Esophagus squamous epithelium (tissue), 5 donors: Measurements from ENCODE around the gene ZNF524. TPM values are rescaled to one million over a fixed set of nuclear protein-coding genes. Genes with fewer than 3 reads are reported as not detected.

ENCODE experiments used
- DNase-seq: peaks from one replicate; lab custom pipeline; 2025; lab: John Stamatoyannopoulos, UW
- H3K27ac ChIP-seq, 4 donors: fragments of 200-600 bp; sonication (generic); one replicate each; pipeline ENCODE4 v1.5.1; 2016 to 2019; ENCODE audit warnings: mild to moderate bottlenecking in 1 of 4
- H3K27me3 ChIP-seq, 4 donors: fragments of 200-600 bp; sonication (generic); 1 replicate in 3 of 4; 2 replicates in 1 of 4; pipeline versions ENCODE4 v1.5.1 to v1.6.0; 2017 to 2021; ENCODE audit warnings: antibody characterized with exemption in 1 of 4
- H3K36me3 ChIP-seq, 3 donors: fragments of 200-600 bp; sonication (generic); one replicate each; pipeline ENCODE4 v1.5.1; 2016 to 2019
- H3K4me1 ChIP-seq, 3 donors: fragments of 200-600 bp; sonication (generic); one replicate each; pipeline ENCODE4 v1.5.1; 2017 to 2019
- H3K4me3 ChIP-seq, 4 donors: fragments of 200-600 bp; sonication (generic); 1 replicate in 3 of 4; 2 replicates in 1 of 4; pipeline ENCODE4 v1.5.1; 2016 to 2019; ENCODE audit warnings: mild to moderate bottlenecking in 2 of 4, moderate library complexity in 1 of 4
- H3K9me3 ChIP-seq, 3 donors: fragments of 200-600 bp; sonication (generic); one replicate each; pipeline ENCODE4 v1.5.1; 2016 to 2019
- POLR2A ChIP-seq, 4 donors: fragments of 450-650 bp; IDR thresholded peaks; one replicate each; pipeline ENCODE4 v1.6.1; 2017; ENCODE audit warnings: antibody characterized with exemption in 4 of 4, mild to moderate bottlenecking in 4 of 4, moderate library complexity in 3 of 4
- WGBS, 2 donors: methylation state at CpG; one replicate each; pipeline ENCODE4 v1.1.5; 2018; 5-methylcytosine and 5-hydroxymethylcytosine counted together
- intact Hi-C: fragments of 100-400 bp; cut with DNase I; formaldehyde crosslinking; loops from one replicate; pipeline ENCODE4 v1.15.0; 2022
- total RNA-seq, 4 donors: library from RNA; depleted of rRNA; stranded (reverse); fragments of >200 nt; gene quantifications; one replicate each; pipeline ENCODE4 v1.1.0, GENCODE V29; 2016
- TF ChIP-seq, protein P1 (sequence below), 6 experiments: fragments of 450-650 bp in 4 of 6; fragments of 200-600 bp in 2 of 6; sonication (generic) in 2 of 6; IDR thresholded peaks; one replicate each; pipeline ENCODE4 v1.5.1; 2016 to 2019; ENCODE audit warnings: antibody characterized with exemption in 6 of 6, mild to moderate bottlenecking in 4 of 6, moderate library complexity in 4 of 6
- donor health status: DM: yes; HTN: yes; CAD: no.

The ZNF524 gene
- total RNA-seq, 4 donors from 2014 or later, result 17.7 to 25.9 (median 22.9) TPM

DNA sequence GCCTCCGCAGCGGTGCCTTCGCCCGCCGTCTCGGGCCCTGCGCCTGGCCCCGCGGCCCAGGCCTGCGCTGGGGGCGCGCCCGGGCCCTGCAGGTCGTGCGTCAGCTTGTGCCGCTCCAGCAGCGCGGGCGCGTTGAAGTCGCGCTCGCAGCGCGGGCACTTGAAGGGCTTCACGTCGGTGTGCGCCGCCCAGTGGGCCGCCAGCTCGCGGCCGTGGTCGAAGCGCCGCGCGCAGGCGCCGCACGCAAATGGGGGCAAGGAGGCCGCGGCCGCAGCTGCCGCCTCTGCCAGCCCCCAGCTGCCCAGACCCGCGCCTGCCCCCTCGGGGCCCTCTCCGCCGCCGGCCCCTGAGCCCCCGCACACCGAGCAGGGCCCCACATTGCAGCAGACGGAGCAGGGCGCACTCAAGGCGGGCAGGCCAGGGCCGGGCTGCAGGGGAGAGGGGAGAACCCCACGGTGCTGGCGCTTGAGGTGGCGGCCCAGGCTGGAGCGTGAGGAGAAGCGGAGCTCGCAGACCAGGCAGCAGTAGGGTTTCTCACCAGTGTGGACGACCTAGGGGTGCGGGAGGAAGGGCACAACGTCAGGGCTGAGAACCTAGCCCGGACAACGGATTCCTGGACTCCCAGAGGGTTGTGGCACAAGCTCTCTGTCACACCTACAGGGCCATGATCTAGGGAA lies 6.9 kb upstream of the ZNF524 start:
- peaks cover 0 to 57% (median 0%) of the 10 kb centered on the region in 3 donors for H3K36me3 ChIP-seq
- intact Hi-C loops, result no loop called here
- no peak overlapping the region for H3K27ac ChIP-seq
- no peak overlapping the region for H3K4me3 ChIP-seq
- H3K9me3 ChIP-seq, result no peaks in the 10 kb centered on the region
- no peaks in the 10 kb centered on the region for H3K27me3 ChIP-seq
- TF ChIP-seq, protein P1, sequence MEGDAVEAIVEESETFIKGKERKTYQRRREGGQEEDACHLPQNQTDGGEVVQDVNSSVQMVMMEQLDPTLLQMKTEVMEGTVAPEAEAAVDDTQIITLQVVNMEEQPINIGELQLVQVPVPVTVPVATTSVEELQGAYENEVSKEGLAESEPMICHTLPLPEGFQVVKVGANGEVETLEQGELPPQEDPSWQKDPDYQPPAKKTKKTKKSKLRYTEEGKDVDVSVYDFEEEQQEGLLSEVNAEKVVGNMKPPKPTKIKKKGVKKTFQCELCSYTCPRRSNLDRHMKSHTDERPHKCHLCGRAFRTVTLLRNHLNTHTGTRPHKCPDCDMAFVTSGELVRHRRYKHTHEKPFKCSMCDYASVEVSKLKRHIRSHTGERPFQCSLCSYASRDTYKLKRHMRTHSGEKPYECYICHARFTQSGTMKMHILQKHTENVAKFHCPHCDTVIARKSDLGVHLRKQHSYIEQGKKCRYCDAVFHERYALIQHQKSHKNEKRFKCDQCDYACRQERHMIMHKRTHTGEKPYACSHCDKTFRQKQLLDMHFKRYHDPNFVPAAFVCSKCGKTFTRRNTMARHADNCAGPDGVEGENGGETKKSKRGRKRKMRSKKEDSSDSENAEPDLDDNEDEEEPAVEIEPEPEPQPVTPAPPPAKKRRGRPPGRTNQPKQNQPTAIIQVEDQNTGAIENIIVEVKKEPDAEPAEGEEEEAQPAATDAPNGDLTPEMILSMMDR (IDR thresholded peaks at IDR 0.05), result no peak
- TF ChIP-seq POLR2A (IDR thresholded peaks at IDR 0.05), result no peak
- DNase-seq, result no peak
- WGBS, 2 donors, result 88 to 93% methylated on average over 8 to 13 of the region's 68 CpGs
- peaks cover 0 to 4% (median 0%) of the 10 kb centered on the region in 3 donors for H3K4me1 ChIP-seq

DNA sequence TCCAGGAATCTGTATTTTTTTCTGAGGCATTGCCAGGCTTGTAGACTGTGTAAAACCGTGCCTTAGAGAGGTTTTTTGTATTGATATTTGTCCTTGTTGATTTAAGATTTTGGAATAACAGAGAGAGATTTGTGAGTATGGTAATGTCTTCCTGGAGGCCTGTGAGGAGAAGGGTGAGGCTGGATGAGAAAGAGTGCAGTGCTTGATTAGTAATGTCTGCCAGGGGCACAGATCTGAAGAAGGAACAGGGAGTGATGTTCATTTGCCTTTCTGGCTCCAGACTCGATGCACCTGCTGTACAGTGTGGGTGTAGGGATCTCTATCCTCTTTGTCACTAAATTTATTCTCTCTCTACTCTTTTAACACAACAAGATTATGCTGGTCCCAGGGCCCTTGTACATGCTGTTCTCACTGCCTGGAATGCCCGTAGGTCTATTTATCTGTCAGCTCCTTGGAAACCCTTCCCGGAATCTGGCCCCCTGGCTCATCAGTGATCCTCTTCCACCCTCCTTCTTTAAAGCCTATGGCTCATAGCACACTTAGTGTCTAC lies 5.0 kb upstream of the ZNF524 start:
- intact Hi-C loops, result no loop called here
- peaks cover 0 to 13% (median 3%) of the 10 kb centered on the region in 3 donors for H3K4me1 ChIP-seq

DNA sequence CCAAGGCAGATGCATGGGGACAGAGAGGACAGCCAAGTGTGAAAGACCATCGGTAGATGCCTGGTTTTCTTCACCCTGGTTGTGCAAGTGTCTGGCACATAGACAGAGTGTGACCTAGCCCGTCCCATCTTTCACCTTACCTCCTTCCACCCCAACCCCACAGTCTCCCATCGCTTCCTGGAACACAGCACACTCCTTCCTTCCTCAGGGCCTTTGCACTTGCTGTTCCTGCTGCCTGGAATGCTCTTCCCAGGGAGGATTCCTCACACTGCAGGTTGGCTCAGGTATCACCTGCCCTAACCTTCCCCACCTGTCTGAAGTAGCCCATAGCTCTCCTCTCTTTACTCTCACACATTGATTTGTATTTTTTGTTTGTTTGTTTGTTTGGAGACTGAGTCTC lies 3.8 kb upstream of the ZNF524 start:
- Histone ChIP-seq H3K4me1 (peaks cover 9 to 23% (median 10%) of the 10 kb centered on the region in 3 donors), H3K9me3 (no peaks in the 10 kb centered on the region), H3K4me3 (no peak overlapping the region), H3K36me3 (peaks cover 0 to 57% (median 0%) of the 10 kb centered on the region in 3 donors), H3K27ac (no peak overlapping the region), H3K27me3 (no peaks in the 10 kb centered on the region)
- TF ChIP-seq, protein P1 (IDR thresholded peaks at IDR 0.05), result no peak
- TF ChIP-seq POLR2A (IDR thresholded peaks at IDR 0.05), result no peak
- no peak for DNase-seq
- intact Hi-C loops, result no loop called here
- 94% methylated on average over 3 of the region's 3 CpGs for WGBS, 2 donors

More for the DNA sequence above, 5.0 kb upstream of the ZNF524 start:
- no peaks in the 10 kb centered on the region for H3K27me3 ChIP-seq
- 81 to 86% methylated on average over 4 of the region's 4 CpGs for WGBS, 2 donors
- DNase-seq, result no peak
- TF ChIP-seq, protein P1 (IDR thresholded peaks at IDR 0.05), result no peak
- TF ChIP-seq POLR2A (IDR thresholded peaks at IDR 0.05), result no peak
- H3K4me3 ChIP-seq, result no peak overlapping the region
- no peak overlapping the region for H3K27ac ChIP-seq
- no peaks in the 10 kb centered on the region for H3K9me3 ChIP-seq
- peaks cover 0 to 57% (median 0%) of the 10 kb centered on the region in 3 donors for H3K36me3 ChIP-seq

DNA sequence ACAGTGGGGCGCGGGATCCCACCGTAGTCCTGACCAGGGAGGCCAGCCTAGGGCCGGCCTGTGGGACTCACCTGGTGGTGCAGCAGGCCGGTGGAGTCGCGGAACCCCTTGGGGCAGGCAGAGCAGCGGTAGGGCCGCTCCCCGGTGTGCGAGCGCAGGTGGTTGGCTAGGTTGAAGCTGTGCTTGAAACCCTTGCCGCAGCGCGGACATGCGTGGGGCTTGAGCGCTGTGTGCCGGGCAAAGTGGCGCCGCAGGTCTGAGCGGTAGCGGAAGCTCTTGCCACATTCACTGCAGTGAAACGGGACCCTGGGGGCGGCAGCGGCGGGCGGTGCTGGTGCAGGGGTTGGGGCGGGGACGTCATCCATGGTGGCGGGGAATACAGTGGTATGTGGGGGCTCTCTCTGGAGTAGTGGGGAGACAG lies 2.6 kb upstream of the ZNF524 start:
- intact Hi-C loops, result no loop called here
- peaks cover 18 to 35% (median 18%) of the 10 kb centered on the region in 3 donors for H3K4me1 ChIP-seq
- TF ChIP-seq POLR2A (IDR thresholded peaks at IDR 0.05), result no peak
- TF ChIP-seq, protein P1 (IDR thresholded peaks at IDR 0.05), result no peak

DNA sequence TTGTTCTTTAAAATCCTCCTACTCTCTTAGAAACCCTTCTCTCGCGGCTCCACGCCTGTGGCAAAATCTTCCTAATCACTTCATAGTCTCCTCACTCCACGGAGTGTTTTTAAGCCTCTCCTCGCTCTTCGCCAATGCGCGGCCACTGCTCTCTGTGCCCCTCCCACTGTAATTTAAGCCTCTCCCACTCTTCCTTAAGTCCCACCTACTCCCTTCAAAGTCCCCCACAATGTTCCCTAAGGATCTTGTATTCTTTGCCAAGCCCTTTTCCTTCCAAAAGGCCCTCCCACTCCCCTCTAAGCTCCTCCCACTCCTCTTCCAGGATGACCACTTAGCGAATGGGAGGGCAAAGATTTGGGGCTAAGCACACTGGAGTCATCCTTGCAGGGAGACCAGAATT lies 2.1 kb upstream of the ZNF524 start:
- H3K27me3 ChIP-seq, result no peaks in the 10 kb centered on the region
- intact Hi-C loops, result no loop called here
- DNase-seq, result no peak
- H3K27ac ChIP-seq, result peak overlapping the region in 2 of 4 donors; percentile 96 to 97
- H3K9me3 ChIP-seq, result no peaks in the 10 kb centered on the region
- no peak overlapping the region for H3K4me3 ChIP-seq
- no peak for TF ChIP-seq POLR2A (IDR thresholded peaks at IDR 0.05)
- TF ChIP-seq, protein P1 (IDR thresholded peaks at IDR 0.05), result no peak
- H3K36me3 ChIP-seq, result peaks cover 0 to 53% (median 7%) of the 10 kb centered on the region in 3 donors
- 80 to 89% methylated on average over 9 of the region's 9 CpGs for WGBS, 2 donors
- peaks cover 18 to 40% (median 18%) of the 10 kb centered on the region in 3 donors for H3K4me1 ChIP-seq

More for the DNA sequence above, 2.6 kb upstream of the ZNF524 start:
- WGBS, 2 donors, result 87 to 94% methylated on average over 6 to 9 of the region's 30 CpGs
- H3K27ac ChIP-seq, result no peak overlapping the region
- H3K27me3 ChIP-seq, result no peaks in the 10 kb centered on the region
- H3K9me3 ChIP-seq, result no peaks in the 10 kb centered on the region
- H3K36me3 ChIP-seq, result peaks cover 0 to 53% (median 3%) of the 10 kb centered on the region in 3 donors
- H3K4me3 ChIP-seq, result no peak overlapping the region
- DNase-seq, result no peak
